Lower leg skin (tissue), 4 donors: ENCODE measurements around the gene SOX6. TPM values are rescaled to one million over a fixed set of nuclear protein-coding genes. Genes with fewer than 3 reads are reported as not detected.

Source experiments
- DNase-seq, 2 donors: peaks; one replicate each; pipeline ENCODE4 v3.0.0-alpha.2; 2019; ENCODE audit warnings: low spot score in 2 of 2
- H3K4me3 ChIP-seq: fragments of 200-600 bp; sonication (generic); 2 replicates; pipeline ENCODE4 v1.5.1; 2017; ENCODE audit warnings: mild to moderate bottlenecking, low read depth; ENCODE audit not compliant: poor library complexity, severe bottlenecking
- CTCF ChIP-seq, 3 donors: fragments of 450-650 bp; IDR thresholded peaks; one replicate each; pipeline ENCODE4 v1.5.1; 2016; ENCODE audit warnings: antibody characterized with exemption in 3 of 3, mild to moderate bottlenecking in 3 of 3, moderate library complexity in 2 of 3
- POLR2A ChIP-seq, 2 donors: fragments of 450-650 bp; IDR thresholded peaks; one replicate each; pipeline ENCODE4 v1.6.1; 2016 to 2017; ENCODE audit warnings: antibody characterized with exemption in 2 of 2, mild to moderate bottlenecking in 1 of 2, moderate library complexity in 1 of 2
- whole genome bisulfite sequencing, 2 donors: methylation state at CpG; one replicate each; pipeline ENCODE4 v1.1.5; 2018; 5-methylcytosine and 5-hydroxymethylcytosine counted together
- intact Hi-C: fragments of 100-400 bp; cut with DNase I; formaldehyde crosslinking; loops from one replicate; pipeline ENCODE4 v1.15.0; 2023; ENCODE audit warnings: low total_unique reads
- total RNA-seq, 4 donors: library from RNA; depleted of rRNA; stranded (reverse); fragments of >200 nt; gene quantifications; one replicate each; pipeline ENCODE4 v1.1.0, GENCODE V29; 2016

The SOX6 gene
- total RNA-seq, 4 donors from 2014 or later: 11.2 to 31.8 (median 11.6) TPM

GRCh38 chr11:16012125-16012751 is 344.1 kb downstream of the SOX6 start:
- intact Hi-C loops: no loop called here
- H3K4me3 ChIP-seq: no peak overlapping the region
- no peak for DNase-seq
- no peak for TF ChIP-seq POLR2A (IDR thresholded peaks at IDR 0.05)
- TF ChIP-seq CTCF (IDR thresholded peaks at IDR 0.05): no peak
- WGBS, 2 donors: 79 to 83% methylated on average over 6 of the region's 6 CpGs

- intact Hi-C loops: no loop called here
- H3K4me3 ChIP-seq: no peak overlapping the region
- TF ChIP-seq POLR2A (IDR thresholded peaks at IDR 0.05): no peak
- DNase-seq: no peak
Measured at GRCh38 chr11:16011396-16011795, 344.9 kb downstream of the SOX6 start.

- no peak for DNase-seq
- 96 to 98% methylated on average over 1 of the region's 1 CpG for WGBS, 2 donors
- intact Hi-C loops: no loop called here
- TF ChIP-seq CTCF (IDR thresholded peaks at IDR 0.05): no peak
- no peak for TF ChIP-seq POLR2A (IDR thresholded peaks at IDR 0.05)
- no peak overlapping the region for H3K4me3 ChIP-seq
Measured at GRCh38 chr11:16009021-16009420, 347.3 kb downstream of the SOX6 start.

GRCh38 chr11:16007514-16007913 is 348.8 kb downstream of the SOX6 start:
- DNase-seq: no peak
- TF ChIP-seq CTCF (IDR thresholded peaks at IDR 0.05): no peak
- TF ChIP-seq POLR2A (IDR thresholded peaks at IDR 0.05): no peak
- 70 to 88% methylated on average over 3 of the region's 3 CpGs for WGBS, 2 donors
- intact Hi-C loops: no loop called here
- no peak overlapping the region for H3K4me3 ChIP-seq

GRCh38 chr11:16002942-16003341 is 353.4 kb downstream of the SOX6 start:
- intact Hi-C loops: no loop called here
- no peak for TF ChIP-seq POLR2A (IDR thresholded peaks at IDR 0.05)
- TF ChIP-seq CTCF (IDR thresholded peaks at IDR 0.05): no peak
- no peak for DNase-seq
- H3K4me3 ChIP-seq: no peak overlapping the region
- WGBS, 2 donors: 94 to 100% methylated on average over 1 of the region's 1 CpG

- intact Hi-C loops: no loop called here
- 68% methylated on average over 4 of the region's 4 CpGs for WGBS, 2 donors
- no peak overlapping the region for H3K4me3 ChIP-seq
- TF ChIP-seq POLR2A (IDR thresholded peaks at IDR 0.05) (no peak), CTCF (IDR thresholded peaks at IDR 0.05) (no peak)
- no peak for DNase-seq
Measured at GRCh38 chr11:16001899-16002426, 354.4 kb downstream of the SOX6 start.
